ENCODE data around the gene CCDC117.
A peak's percentile ranks its signal among the peaks of the same experiment; 100 is the strongest.

CCDC117 gene

GRCh38 chr22:28769394-28770085 lies 3.0 kb upstream of the CCDC117 start:
- DNase-seq (ENCODE audit: low spot score) = no peak

GRCh38 chr22:28771195-28771791 lies 1.2 kb upstream of the CCDC117 start:
- no peak for DNase-seq (ENCODE audit: low spot score)

DNA sequence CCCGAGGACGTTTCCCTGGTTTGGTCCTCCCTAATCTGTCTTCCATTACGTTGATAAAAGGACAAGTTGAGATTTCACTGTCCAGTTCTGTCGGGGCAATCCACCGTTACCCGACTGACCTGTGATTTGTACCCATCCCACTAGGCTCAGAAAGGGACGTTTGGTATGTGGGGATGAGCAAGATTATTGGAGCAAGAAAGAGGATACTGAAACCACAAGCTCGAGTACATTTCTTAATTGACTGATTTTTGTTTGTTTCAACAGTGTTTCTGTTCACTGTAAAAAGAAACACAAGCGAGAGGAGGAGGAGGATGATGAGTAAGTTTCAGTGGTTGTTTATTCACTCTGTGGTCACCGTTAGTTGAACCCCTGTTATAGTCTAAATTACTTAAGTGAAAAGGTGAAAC lies 969 bp downstream of the CCDC117 start:
- DNase-seq (ENCODE audit: low spot score) = no peak

DNA sequence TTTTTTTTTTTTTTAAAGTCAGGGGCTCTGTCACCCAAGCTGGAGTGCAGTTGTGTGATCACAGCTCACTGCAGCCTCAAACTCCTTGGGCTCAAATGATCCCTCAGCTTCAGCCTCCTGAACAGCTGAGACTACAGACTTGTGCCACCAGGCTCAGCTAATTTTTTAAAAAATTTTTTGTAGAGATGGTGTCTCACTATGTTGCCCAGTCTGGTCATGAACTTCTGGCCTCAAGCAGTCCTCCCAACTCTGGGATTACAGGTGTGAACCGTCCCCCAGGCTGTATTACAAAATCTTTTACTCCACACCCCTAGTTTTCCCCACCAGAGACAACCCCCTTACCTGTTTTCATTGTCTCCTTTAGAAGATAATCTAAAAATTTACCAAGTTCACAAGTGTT lies 1.9 kb downstream of the CCDC117 start:
- no peak for DNase-seq (ENCODE audit: low spot score)

DNA sequence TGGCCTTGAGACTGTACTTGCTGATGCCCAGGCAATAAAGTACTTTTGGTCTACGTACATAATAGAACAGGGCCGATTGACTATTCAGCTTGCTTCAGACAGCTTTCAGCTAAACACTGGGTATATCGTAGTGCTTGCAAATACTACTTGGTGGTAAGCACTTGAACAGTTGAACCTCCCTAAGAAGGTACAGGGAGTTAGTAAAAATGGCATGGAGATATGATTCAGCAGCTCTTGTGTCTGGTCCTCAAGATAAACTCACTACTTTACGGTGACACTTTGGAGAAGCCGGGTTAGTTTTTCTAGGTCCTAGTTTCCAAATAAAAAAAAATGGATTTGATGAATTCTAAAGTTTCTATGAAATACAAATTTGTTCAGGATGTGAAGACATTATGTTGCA lies 7.3 kb downstream of the CCDC117 start:
- no peak for DNase-seq (ENCODE audit: low spot score)

- no peak for DNase-seq (ENCODE audit: low spot score)
Observed at GRCh38 chr22:28780296-28780695, 7.8 kb downstream of the CCDC117 start.

DNA sequence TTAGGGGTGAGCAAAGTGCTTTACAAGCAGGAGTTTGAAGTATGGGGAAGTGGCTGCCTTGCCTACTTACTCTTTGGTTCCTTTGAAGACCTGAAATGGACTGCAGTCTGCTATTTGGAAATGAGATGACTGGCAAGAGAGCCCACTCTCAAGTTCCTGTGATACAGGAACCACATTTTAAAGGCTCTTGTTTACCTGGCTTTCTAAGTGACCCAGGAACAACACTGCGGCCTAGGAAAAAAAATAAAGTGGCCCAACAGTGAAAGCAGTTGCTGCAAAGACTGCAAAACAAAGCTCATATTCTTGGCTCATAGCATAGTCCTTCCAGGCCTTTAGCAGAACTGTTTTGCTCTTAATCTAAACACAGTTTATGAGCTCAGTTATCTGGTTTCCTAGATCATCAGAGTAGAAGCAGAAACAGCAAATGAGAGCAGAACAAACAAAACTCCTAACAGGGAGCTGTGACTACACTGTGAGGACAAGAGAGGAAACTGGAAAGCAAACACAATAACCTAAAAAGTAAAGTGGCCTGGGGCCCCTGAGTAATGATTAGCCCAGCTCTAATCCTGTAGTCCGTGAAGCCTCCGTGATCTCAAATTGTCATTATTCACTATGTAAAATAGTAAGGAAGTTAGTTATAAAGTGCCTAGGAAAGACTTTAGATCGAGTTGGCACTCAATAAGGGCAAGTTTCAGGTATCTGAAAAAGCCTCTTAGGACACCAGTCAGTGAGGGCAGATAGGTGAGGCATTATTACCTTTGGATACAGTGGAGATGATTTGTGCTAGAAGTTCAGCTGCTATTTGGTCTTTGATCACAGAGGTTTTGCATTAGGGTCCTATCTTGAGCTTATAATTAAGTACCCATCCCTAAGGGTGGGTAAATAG lies 11.5 kb downstream of the CCDC117 start:
- DNase-seq (ENCODE audit: low spot score) = no peak

GRCh38 chr22:28788601-28789000 lies 16.1 kb downstream of the CCDC117 start:
- DNase-seq (ENCODE audit: low spot score) = no peak

DNA sequence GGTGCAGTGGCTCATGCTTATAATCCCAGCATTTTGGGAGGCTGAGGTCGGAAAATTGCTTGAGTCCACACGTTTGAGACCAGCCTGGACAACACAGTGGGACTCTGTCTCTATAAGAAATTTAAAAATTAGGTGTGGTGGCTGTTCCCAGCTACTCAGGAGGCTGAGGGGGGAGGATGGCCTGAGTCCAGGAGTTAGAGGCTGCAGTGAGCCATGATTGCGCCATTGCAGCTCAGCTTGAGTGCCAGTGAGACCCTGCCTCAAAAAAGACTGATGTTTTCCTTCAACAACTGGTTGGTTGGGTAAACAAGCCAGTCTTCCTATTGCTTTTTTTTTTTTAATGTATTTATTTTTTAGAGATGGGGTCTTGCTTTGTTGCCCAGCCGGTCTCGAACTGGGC lies 18.6 kb downstream of the CCDC117 start:
- DNase-seq (ENCODE audit: low spot score) = no peak

- no peak for DNase-seq (ENCODE audit: low spot score)
Observed at GRCh38 chr22:28791841-28792490, 19.5 kb downstream of the CCDC117 start.

GRCh38 chr22:28792491-28793383 lies 20.2 kb downstream of the CCDC117 start:
- DNase-seq (ENCODE audit: low spot score) = no peak

- DNase-seq (ENCODE audit: low spot score) = no peak
Observed at GRCh38 chr22:28793976-28794584, 21.6 kb downstream of the CCDC117 start.

GRCh38 chr22:28795071-28795693 lies 22.7 kb downstream of the CCDC117 start:
- no peak for DNase-seq (ENCODE audit: low spot score)

GRCh38 chr22:28795932-28796856 lies 23.7 kb downstream of the CCDC117 start:
- no peak for DNase-seq (ENCODE audit: low spot score)

DNA sequence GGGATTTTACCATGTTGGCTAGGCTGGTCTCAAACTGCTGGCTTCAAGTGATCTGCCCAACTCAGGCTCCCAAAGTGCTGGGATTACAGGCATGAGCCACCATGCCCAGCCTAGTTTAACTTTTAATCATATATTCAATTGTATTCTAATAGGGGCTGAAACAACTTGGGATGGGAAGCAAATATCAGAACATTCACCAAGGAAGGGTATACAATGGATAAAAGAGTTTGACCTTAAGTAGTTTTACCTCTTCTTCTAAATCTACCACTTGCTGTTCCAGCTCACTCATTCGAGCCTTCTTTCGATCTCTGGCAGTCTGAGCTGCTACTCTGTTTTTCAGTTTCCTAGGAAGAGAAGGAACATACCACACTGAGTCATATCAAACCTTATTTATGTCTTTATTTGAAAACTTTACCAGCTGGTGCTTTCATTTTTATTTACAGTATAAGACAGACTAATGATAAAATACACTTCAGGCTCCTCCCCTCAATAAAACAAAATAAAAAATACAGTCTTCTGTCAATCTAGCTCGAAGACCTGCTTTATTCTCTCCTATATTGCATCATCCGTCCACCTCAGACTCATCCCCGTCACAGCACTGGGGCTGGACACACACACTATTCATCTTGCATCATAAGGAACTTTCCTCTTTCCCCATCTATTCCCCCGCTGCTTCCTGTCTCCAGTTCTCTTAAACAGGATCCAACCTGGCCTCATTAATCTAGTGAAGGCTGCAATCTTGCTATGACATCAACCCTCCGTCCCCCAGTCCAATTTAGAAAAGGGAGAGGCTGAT lies 26.5 kb downstream of the CCDC117 start:
- DNase-seq (ENCODE audit: low spot score) = no peak

- peak; percentile 35 for DNase-seq (ENCODE audit: low spot score)
Observed at GRCh38 chr22:28799606-28800307, 27.3 kb downstream of the CCDC117 start.

DNA sequence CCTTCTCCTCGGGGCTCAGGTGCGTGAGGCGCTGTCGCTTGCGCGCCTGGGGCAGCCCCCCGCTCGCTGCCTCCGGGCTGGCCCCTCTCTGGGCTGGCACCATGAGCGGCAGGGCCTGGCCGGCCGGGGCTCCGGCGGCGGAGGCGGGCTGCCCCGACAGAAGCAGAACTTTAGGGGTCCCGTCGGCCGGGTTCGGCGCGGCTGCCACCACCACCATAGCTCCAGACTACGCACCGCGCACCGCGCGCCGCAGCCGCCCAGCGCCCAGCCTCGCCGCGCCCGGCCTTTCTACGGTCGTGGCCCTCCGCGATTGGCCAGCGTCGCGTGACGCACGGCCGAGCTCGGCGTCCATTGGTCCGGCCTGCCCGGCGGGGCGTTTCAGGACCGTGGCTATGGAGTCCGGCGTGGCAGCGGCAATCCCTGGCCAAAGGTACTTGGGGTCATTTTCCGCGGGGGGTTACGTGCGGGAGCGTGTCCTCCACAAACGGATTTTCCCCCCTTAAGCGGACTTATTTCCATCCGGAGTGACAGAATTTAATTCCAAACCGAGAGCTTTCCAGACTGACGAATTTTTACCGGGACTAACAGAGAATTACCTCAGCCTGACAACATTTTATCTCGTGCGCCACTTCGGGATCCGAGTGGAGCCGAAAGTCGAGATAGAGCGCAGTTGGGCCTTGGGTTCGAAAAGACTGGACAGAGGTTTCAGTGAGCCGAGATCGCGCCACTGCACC lies 28.0 kb downstream of the CCDC117 start, which contains the start of gene XBP1:
Gene XBP1 (minus strand): TSS at position 262 of the 734 bp plus-strand sequence.
- DNase-seq (ENCODE audit: low spot score) = peak; percentile 93
